Breast epithelium (tissue), 4 donors: ENCODE measurements around the gene LCN10. TPM values are rescaled to one million over a fixed set of nuclear protein-coding genes. Genes with fewer than 3 reads are reported as not detected.

Experiments used
- DNase-seq, 2 donors: peaks; one replicate each; pipeline ENCODE4 v3.0.0-alpha.2; 2019; ENCODE audit warnings: low spot score in 2 of 2
- H3K27ac ChIP-seq, 2 donors: fragments of 200-600 bp; sonication (generic) in 1 of 2; one replicate each; pipeline ENCODE4 v1.5.1; 2016 to 2019; ENCODE audit warnings: mild to moderate bottlenecking in 1 of 2
- H3K27me3 ChIP-seq, 2 donors: fragments of 200-600 bp; sonication (generic) in 1 of 2; one replicate each; pipeline versions ENCODE4 v1.5.1 to v1.6.0; 2017 to 2019; ENCODE audit warnings: control low read depth in 1 of 2, mild to moderate bottlenecking in 1 of 2
- H3K36me3 ChIP-seq: fragments of 200-600 bp; one replicate; pipeline ENCODE4 v1.5.1; 2019
- H3K4me1 ChIP-seq, 2 donors: fragments of 200-600 bp; sonication (generic); one replicate each; pipeline ENCODE4 v1.5.1; 2016 to 2019; ENCODE audit warnings: control low read depth in 1 of 2
- H3K4me3 ChIP-seq, 3 donors: fragments of 200-600 bp; sonication (generic); 1 replicate in 2 of 3; 2 replicates in 1 of 3; pipeline ENCODE4 v1.5.1; 2016 to 2019; ENCODE audit warnings: mild to moderate bottlenecking in 3 of 3, moderate library complexity in 2 of 3
- H3K9me3 ChIP-seq, 2 donors: fragments of 200-600 bp; sonication (generic) in 1 of 2; one replicate each; pipeline ENCODE4 v1.5.1; 2016 to 2019; ENCODE audit warnings: control low read depth in 1 of 2
- POLR2A ChIP-seq: fragments of 450-650 bp; IDR thresholded peaks from one replicate; pipeline ENCODE4 v1.6.1; 2016; ENCODE audit warnings: antibody characterized with exemption, mild to moderate bottlenecking, moderate library complexity
- POLR2AphosphoS5 ChIP-seq, 3 donors: sonication (generic); formaldehyde crosslinking; IDR thresholded peaks; one replicate each; pipeline ENCODE4 v1.6.1; 2017; ENCODE audit warnings: antibody characterized with exemption in 3 of 3
- intact Hi-C: fragments of 100-400 bp; cut with DNase I; formaldehyde crosslinking; loops from one replicate; pipeline ENCODE4 v1.15.1; 2023; ENCODE audit warnings: low total_unique reads
- total RNA-seq, 3 donors: library from RNA; depleted of rRNA; stranded (reverse); fragments of >200 nt; gene quantifications; one replicate each; pipeline ENCODE4 v1.1.0, GENCODE V29; 2016
- TF ChIP-seq, protein P1 (sequence below), 3 donors: fragments of 450-650 bp; IDR thresholded peaks; one replicate each; pipeline ENCODE4 v1.5.1; 2016 to 2017; ENCODE audit warnings: antibody characterized with exemption in 3 of 3, mild to moderate bottlenecking in 3 of 3, moderate library complexity in 3 of 3

The LCN10 gene
- total RNA-seq, 3 donors from 2014 or later, result 0.73 to 6.9 (median 6.7) TPM

DNA sequence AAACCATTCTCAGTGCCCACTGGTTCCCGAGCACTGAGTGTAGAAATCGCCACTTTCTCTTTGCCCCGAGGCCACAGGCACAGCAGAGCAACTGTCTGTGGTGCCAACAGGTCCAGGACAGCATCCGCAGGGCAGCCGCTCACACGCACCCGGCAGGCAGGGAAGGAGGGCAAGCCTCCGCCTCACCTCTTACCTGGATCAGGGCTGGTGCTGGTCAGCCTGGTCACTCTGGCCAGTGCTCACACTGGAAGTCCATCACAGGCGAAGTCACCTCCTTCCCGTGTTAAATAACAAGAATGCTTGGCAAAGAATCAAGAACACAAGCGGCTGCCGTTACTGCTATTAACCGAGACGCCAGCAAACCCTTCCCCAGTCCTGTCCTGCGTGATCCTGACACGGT is 16.6 kb downstream of the LCN10 start:
- intact Hi-C loops, result no loop called here
- Histone ChIP-seq H3K27ac (peak overlapping the region in 1 of 2 donors; percentile 30), H3K4me3 (peak overlapping the region; percentile 75 to 86 (median 81)), H3K27me3 (no peaks in the 10 kb centered on the region), H3K36me3 (peaks cover 13% of the 10 kb centered on the region), H3K9me3 (no peaks in the 10 kb centered on the region), H3K4me1 (peaks cover 3 to 14% of the 10 kb centered on the region in 2 donors)
- no peak for DNase-seq
- TF ChIP-seq, protein P1, sequence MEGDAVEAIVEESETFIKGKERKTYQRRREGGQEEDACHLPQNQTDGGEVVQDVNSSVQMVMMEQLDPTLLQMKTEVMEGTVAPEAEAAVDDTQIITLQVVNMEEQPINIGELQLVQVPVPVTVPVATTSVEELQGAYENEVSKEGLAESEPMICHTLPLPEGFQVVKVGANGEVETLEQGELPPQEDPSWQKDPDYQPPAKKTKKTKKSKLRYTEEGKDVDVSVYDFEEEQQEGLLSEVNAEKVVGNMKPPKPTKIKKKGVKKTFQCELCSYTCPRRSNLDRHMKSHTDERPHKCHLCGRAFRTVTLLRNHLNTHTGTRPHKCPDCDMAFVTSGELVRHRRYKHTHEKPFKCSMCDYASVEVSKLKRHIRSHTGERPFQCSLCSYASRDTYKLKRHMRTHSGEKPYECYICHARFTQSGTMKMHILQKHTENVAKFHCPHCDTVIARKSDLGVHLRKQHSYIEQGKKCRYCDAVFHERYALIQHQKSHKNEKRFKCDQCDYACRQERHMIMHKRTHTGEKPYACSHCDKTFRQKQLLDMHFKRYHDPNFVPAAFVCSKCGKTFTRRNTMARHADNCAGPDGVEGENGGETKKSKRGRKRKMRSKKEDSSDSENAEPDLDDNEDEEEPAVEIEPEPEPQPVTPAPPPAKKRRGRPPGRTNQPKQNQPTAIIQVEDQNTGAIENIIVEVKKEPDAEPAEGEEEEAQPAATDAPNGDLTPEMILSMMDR (IDR thresholded peaks at IDR 0.05), result no peak
- TF ChIP-seq POLR2A (no peak), POLR2AphosphoS5 (IDR thresholded peaks at IDR 0.05) (no peak)

DNA sequence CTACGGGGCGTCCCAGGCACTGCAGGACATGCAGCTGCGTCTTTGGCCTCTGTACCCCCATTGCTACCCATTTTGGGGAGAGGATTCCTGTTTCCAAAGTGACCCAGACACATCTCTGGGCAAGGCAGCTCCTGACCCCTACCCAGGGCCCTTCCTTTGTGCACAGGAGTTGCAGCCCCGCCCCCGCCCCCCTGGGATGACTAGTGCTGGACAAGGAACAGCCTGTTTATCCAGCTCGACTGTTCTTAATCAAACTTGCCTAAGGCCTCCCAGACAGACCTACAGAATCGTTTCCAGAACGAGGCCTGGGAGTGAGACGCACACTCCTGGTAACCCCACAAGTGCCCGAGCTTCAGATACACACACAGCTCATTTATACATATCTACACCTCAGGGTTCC is 17.1 kb downstream of the LCN10 start:
- Histone ChIP-seq H3K9me3 (no peaks in the 10 kb centered on the region), H3K36me3 (peaks cover 13% of the 10 kb centered on the region), H3K4me3 (peak overlapping the region in 2 of 3 donors; percentile 75 to 81), H3K27ac (peak overlapping the region in 1 of 2 donors; percentile 30), H3K27me3 (no peaks in the 10 kb centered on the region), H3K4me1 (peaks cover 3 to 14% of the 10 kb centered on the region in 2 donors)
- intact Hi-C loops, result no loop called here
- DNase-seq, result no peak
- no peak for TF ChIP-seq POLR2A
- TF ChIP-seq POLR2AphosphoS5 (IDR thresholded peaks at IDR 0.05), result no peak
- TF ChIP-seq, protein P1 (IDR thresholded peaks at IDR 0.05), result no peak

DNA sequence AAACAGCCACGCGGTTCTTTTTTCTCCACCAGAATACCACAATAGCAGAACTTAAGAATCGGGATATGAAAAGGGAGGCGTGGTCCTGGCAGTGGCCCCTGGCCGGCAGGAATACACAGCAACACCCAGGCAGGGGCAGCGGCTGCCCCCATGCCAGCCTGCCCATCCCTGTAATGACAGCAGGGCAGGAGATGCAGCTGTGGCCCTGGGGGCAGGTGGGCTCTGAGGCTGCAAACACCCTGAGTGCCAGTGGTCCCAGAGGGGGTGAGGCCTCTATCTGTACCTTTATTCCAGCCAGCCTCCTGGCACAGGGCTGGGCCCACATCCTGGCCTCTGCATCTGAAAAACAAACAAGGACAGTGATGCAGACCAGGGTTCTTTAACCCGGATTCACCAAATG is 18.0 kb downstream of the LCN10 start:
- no peak overlapping the region for H3K27ac ChIP-seq
- TF ChIP-seq, protein P1 (IDR thresholded peaks at IDR 0.05), result no peak
- no peak for TF ChIP-seq POLR2A
- no peak for TF ChIP-seq POLR2AphosphoS5 (IDR thresholded peaks at IDR 0.05)
- H3K36me3 ChIP-seq, result peaks cover 13% of the 10 kb centered on the region
- no peak for DNase-seq
- H3K4me3 ChIP-seq, result no peak overlapping the region
- intact Hi-C loops, result no loop called here
- no peaks in the 10 kb centered on the region for H3K27me3 ChIP-seq
- H3K9me3 ChIP-seq, result no peaks in the 10 kb centered on the region
- H3K4me1 ChIP-seq, result peaks cover 3 to 14% of the 10 kb centered on the region in 2 donors

DNA sequence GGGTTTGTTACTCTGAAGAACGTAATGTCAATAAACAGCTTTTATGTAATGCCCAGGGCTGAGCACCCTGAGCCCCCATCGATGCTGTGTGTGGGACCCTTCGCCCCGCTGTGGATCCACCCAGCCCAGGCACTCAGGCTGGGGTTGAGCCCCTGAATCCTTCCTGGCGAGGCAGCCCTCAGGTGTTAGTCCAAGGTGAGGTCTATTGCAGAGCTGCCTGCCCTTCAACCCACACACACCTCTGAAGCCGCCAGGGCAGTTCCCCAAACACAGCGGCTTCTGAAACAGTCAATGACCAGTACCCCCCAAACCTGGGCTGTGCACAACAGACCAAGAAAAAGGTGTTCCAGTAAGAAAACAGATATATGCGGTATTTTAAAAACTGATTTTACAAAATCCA is 18.8 kb downstream of the LCN10 start:
- H3K27me3 ChIP-seq, result no peaks in the 10 kb centered on the region
- DNase-seq, result no peak
- intact Hi-C loops, result no loop called here
- H3K27ac ChIP-seq, result no peak overlapping the region
- H3K9me3 ChIP-seq, result no peaks in the 10 kb centered on the region
- H3K4me1 ChIP-seq, result peaks cover 2 to 14% of the 10 kb centered on the region in 2 donors
- peaks cover 13% of the 10 kb centered on the region for H3K36me3 ChIP-seq
- H3K4me3 ChIP-seq, result no peak overlapping the region
- TF ChIP-seq, protein P1 (IDR thresholded peaks at IDR 0.05), result no peak
- TF ChIP-seq POLR2AphosphoS5 (IDR thresholded peaks at IDR 0.05) (no peak), POLR2A (no peak)

DNA sequence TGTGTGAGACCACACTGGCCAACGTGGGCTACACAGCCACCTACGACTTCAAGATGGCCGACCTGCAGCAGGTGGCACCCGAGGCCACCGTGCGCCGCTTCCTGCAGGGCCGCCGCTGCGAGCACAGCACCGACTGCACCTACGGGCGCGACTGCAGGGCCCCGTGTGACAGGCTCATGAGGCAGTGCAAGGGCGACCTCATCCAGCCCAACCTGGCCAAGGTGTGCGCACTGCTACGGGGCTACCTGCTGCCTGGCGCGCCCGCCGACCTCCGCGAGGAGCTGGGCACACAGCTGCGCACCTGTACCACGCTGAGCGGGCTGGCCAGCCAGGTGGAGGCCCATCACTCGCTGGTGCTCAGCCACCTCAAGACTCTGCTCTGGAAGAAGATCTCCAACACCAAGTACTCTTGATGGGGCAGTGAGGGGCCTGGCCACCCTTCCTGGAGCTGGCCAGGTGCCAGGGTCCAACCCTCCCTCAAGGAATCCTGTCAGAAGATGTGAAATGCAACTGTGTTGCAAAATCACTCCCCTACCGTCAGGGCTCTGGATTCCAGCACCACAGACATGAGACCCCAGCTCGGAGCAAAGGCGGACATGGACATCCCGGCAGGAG is 19.3 kb downstream of the LCN10 start:
- Histone ChIP-seq H3K36me3 (peaks cover 13% of the 10 kb centered on the region), H3K27me3 (no peaks in the 10 kb centered on the region), H3K9me3 (no peaks in the 10 kb centered on the region), H3K4me1 (peaks cover 0 to 14% of the 10 kb centered on the region in 2 donors), H3K27ac (no peak overlapping the region), H3K4me3 (no peak overlapping the region)
- DNase-seq, result no peak
- TF ChIP-seq POLR2AphosphoS5 (IDR thresholded peaks at IDR 0.05) (no peak), POLR2A (no peak)
- TF ChIP-seq, protein P1 (IDR thresholded peaks at IDR 0.05), result no peak
- intact Hi-C loops, result no loop called here
